Posterior vena cava (tissue), 2 donors: ENCODE data around the gene TMEM63C. TPM values are rescaled to one million over a fixed set of nuclear protein-coding genes. Genes with fewer than 3 reads are reported as not detected.

Source experiments
- DNase-seq: peaks from one replicate; pipeline ENCODE4 v3.0.0-alpha.2; 2020; ENCODE audit warnings: low spot score
- intact Hi-C, 2 donors: fragments of 100-400 bp; cut with DNase I; formaldehyde crosslinking; loops; one replicate each; pipeline versions ENCODE4 v1.14.1 to v1.14.2; 2022 to 2023
- microRNA-seq, 2 donors: library from miRNA; unstranded; fragments of <30 nt; microRNA quantifications; one replicate each; pipeline ENCODE4 v1.2.0, GENCODE V29; 2020 to 2021; ENCODE audit warnings: borderline microRNAs expressed in 2 of 2
- total RNA-seq, 2 donors: library from RNA; stranded (reverse); fragmentation: NEBNext Ultra II Directional; extraction: Animal tissue kit (Norgen Biotek cat#: 25700); gene quantifications; one replicate each; pipeline ENCODE4 v1.2.1, GENCODE V29; 2021
- donor health status: DM: yes; HTN: yes; CAD: no.
- donor health status: DM: yes; HTN: yes; CAD: no.

TMEM63C gene
- total RNA-seq, 2 donors from 2014 or later: not detected

DNA sequence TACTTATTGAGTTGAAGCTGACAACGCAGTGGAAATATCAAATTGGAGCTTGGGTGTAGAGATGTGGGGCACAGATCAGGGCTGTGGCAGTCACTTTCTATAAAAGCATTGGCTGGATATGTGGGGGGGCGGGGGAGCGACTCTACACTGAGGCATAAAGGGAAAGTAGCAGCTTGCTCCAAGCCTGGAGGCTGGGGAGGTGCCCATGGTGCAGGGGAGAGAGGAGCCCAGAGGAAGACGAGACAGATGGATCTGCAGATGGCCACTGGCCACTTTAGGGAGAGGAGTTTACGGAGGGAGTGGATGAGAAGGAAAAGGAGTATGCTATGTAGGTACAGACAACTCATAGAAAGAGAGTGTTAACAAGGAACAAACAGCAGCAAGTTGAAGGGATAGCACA is 102.9 kb downstream of the TMEM63C start:
- peak; percentile 19 for DNase-seq
- intact Hi-C loops: loop anchor here in 1 of 2 donors (5.0 kb wide), 1 partner anchor 838 kb away; no protein-coding TSS in a partner anchor

DNA sequence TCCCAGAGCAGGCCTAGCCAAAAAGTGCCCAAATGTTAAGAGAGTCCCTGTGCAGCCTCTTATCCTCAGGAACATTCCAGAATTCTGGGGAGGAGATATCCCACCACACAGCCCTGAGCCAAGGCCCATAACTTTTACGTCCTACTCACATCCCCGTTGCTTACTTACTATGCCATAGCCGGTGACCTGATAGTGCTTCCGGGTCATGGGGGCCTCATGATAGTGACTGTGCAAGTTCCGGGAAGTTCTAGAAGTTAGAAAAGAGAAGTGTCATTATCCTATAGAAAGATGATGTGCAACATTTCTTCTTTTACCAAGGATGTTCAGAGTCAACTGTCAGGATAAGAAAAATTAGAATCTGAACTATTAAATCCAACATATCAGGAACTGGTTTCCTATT is 105.0 kb downstream of the TMEM63C start:
- peak; percentile 31 for DNase-seq
- intact Hi-C loops: no loop called here

DNA sequence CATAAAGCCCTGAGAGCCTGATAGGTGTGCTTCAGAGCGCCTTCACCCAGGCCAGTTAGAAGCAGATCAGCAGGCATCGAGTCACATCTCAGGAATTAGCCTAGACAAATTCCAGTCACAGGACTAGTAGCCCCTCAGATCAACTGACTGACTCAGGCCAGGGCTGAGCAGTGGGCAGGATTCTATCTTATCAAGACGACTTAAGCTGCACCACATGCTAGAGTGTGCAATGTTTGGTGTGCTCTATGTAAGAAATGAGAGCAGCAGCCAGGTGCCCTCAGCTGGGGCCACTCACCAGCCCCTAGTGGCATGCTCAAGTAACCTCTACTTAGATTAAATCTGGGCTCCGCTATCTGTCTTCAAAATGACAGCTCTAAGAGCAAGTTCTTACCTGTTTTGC is 109.1 kb downstream of the TMEM63C start:
- DNase-seq: peak; percentile 34
- intact Hi-C loops: no loop called here

DNA sequence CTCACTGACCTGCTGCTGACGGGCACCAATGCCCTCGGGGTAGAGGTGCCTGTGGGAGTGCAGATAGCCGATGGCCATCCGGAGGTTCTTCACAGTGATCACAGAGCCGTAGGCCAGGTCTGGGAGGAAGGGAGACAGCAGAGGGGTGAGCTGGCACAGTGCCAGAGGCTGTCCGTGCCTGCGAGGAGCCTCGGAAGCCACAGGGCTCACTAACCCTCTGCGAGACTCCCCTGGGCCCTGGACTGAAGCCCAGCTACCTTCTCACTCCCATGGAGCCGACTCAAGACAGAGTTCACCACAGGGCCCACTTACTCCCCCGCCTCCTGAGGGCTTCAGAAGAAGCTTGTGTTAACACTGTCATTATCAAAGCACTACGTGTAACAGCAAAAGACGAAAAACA is 114.6 kb downstream of the TMEM63C start:
- DNase-seq: no peak
- intact Hi-C loops: no loop called here

DNA sequence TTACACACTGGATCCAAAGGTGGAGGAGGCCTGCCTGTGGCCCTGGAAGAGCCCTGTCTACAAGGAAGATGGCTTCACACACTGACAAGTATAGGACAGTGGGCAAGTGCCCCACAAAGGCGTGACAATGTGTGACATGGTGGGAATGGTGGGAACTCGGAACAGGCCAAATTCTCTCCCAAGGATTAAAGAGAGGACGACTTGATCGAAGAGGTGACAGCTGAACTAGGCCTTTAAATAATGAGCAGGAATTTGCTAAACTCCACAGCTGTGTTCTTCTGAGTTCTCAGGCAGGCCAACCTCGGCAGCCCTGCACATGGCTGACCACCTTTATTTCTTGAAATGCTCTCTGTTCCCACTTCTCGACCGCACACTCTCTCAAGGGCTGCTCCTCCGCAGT is 115.3 kb downstream of the TMEM63C start:
- intact Hi-C loops: no loop called here
- no peak for DNase-seq

DNA sequence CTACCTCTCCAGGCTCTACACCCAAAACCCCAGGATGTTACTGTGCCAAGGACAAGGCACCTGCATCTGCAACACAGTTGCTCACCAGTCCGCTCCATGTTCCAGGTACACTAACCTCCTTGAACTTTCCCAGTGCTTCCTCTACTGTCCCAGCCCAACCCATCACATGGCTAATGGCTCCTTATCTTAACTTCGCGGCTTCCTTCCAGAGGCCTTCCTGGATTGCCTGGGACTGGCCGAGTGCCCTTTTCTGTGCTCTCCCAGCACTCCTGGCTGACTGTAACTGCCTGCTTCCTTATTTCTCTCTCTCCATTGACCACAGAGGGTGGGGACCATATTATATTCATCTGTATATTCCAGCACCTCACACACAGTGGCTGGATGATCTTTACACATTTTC is 118.2 kb downstream of the TMEM63C start:
- DNase-seq: no peak
- intact Hi-C loops: no loop called here

DNA sequence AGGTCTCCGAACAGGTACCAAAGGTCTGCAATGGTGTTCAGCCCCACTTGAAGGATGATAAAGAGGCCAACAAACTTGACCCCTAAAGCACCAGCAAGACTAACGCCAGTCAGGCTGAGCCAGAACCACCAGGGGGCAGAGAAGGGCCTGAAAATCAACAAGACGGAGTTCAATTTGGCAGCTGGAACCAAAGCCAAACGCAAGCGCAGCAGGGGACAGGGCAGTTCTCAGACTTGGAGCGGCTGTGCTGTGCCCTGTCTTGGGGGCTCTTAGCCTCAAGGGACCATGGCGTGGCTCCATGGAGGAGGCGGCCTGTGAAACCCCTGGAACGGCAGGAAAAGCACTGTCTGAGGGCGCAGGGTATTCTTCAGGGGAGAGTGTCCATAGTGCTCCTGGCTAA is 119.5 kb downstream of the TMEM63C start:
- DNase-seq: peak; percentile 86
- intact Hi-C loops: no loop called here

DNA sequence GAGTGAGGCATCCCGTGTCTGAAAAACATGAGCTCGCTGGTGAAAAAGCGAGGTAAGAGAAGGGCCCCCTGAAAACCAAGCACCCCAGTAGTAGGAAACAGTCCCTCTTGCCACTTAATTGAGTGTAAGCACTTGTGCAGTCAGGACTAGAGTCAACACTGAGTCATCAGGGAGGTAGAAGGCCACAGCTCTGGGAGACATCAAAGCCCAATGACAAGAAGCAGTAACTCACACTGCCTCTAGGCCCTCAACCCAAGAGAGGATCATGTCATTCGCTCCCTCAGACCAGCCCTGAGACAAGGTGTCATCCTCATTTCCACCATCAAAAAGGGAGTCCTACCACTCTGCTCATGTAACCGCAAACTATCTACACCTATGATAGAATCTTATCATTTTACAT is 121.3 kb downstream of the TMEM63C start:
- intact Hi-C loops: loop anchor here in 1 of 2 donors (2.0 kb wide), 1 partner anchor 14 kb away; no protein-coding TSS in a partner anchor
- no peak for DNase-seq

DNA sequence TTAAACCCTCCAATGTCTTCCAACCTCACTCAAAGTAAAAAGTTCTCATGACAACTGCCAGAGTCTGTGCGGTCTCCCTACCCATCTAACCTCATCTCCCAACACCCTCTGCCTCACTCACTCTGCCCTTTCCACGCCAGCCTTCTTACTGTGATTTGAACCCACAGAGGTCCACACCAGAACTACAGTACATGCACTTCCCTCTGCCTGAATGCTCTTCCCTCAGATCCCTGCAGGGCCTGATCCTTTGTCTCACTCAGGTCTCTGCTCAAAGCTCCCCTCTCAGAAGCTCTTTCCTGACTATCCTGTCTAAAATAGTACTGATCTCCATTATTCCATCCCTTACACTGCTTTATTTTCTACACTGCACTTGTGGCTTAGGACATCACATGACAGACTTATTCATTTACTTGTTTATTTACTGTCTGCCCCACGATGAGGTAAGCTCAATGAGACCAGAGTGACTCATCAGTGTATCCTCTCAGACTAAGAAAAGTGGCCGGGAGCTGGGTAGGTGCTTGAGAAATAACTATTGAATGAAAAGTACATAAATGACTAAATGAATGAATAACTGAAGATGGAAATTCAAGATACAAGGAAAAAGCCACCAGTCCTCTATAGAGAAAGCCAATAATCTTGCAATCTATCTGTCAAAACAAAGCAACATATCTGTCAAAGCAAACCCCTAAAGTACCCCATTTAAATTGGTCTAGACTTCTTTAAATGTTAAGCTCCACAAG is 122.0 kb downstream of the TMEM63C start:
- intact Hi-C loops: loop anchor here in 1 of 2 donors (2.0 kb wide), 1 partner anchor 13 kb away; no protein-coding TSS in a partner anchor
- DNase-seq: no peak

DNA sequence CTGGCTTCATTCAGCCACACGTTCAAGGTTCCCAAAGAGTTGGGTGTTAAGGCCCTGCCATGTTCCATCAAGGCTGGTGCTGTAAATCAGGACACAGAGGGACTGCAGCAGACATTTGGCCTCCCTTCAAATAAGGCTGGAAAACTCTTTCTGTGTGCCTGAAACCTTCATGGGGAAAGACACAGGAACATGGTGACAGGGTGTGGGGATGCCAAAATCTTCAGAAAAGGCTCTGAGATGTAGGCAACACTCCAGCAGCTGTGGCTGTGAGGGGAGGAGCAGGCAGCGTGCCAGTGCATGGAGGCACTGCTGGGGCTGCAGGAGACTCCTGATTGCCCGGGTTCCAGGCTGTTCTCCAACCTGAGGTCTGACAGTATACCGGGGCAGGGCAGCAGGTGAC is 124.1 kb downstream of the TMEM63C start:
- DNase-seq: no peak
- intact Hi-C loops: no loop called here

DNA sequence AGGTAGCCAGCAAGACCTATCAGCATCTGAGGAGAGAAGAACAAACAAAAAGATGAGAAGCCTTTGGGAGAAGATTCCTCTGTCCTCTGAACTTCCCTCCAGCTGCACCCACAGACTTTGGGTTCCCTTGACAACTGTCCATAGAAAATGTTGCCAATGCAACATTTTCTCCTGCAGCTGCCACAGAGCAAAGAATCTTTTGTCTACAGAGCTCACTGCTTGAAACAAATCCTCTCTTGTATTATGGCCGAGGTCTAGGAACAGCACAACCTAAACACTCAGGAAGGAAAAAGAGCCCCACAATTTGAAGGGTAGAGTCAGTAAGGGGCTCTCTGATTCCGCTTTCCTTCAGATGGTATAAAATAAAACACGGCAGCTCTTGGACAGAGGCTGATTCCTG is 124.8 kb downstream of the TMEM63C start:
- intact Hi-C loops: no loop called here
- DNase-seq: no peak

DNA sequence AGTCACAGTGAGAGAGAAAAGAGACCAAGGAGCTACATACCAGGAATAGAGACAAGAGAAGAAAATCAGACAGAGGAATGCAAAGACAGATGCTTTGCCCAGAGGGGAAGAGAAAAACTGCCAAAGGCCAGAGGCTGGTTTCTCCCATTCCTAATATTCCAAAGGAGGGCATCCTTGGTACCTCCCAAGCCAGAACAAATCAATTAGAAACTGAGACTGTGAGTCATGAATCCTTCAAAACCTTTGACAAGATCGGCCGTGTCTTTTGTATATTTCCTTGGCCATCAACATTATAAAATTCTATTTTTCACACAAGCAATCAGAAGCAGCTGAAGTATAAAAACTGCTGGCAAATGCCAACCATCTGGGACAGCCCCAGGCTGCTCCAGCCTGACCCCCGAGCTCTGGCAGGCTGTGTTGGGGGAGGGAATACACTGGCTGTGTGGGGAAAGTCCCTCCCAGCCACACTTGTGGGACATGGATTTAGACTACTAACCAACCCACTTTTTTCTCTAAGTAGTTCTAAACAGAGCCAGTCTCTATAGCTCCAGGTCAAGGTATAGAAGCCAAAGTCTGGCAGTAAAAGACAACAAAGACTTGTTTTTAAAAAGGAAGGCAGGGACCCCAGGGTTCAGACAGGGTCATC is 125.4 kb downstream of the TMEM63C start:
- intact Hi-C loops: no loop called here
- DNase-seq: no peak

Small RNAs within 50 kb of the gene (microRNA-seq; reads per million reads assigned to microRNA genes)
- 0 reads per million in 2 donors for gene MIR1260A

Other genes starting within 250 kb of the TMEM63C start
- gene IRF2BPL, start 153.1 kb upstream of the TMEM63C start, total RNA-seq: 10 to 100 TPM; 35.7 to 43.3 TPM
- 10 to 100 TPM; 28.8 to 32.4 TPM for gene CIPC, start 83.5 kb upstream of the TMEM63C start, total RNA-seq
- not detected for gene ZDHHC22, start 40.0 kb upstream of the TMEM63C start, total RNA-seq
- gene NGB, start 89.4 kb downstream of the TMEM63C start, total RNA-seq: not detected
- gene POMT2, start 139.1 kb downstream of the TMEM63C start, total RNA-seq: 10 to 100 TPM; 20.5 TPM
- 1 to 10 TPM; 4.7 to 9.3 TPM for gene GSTZ1, start 139.2 kb downstream of the TMEM63C start, total RNA-seq
- gene TMED8, start 195.3 kb downstream of the TMEM63C start, total RNA-seq: 10 to 100 TPM; 11.2 to 13.3 TPM
- gene SAMD15, start 195.6 kb downstream of the TMEM63C start, total RNA-seq: under 1 TPM; 0.60 to 0.62 TPM
- under 1 TPM; 0.23 to 0.52 TPM for gene NOXRED1, start 241.7 kb downstream of the TMEM63C start, total RNA-seq